Astrocyte (in vitro differentiated cells and primary cell): ENCODE data around the gene ITPR2. TPM values are rescaled to one million over a fixed set of nuclear protein-coding genes. Genes with fewer than 3 reads are reported as not detected.

Experiments used
- DNase-seq: peaks from one replicate; pipeline ENCODE4 v3.0.0-alpha.2; 2010; ENCODE audit warnings: low read depth
- FAIRE-seq: peaks from 2 replicates; lab custom pipeline; 2011; peaks lifted over from hg19 to GRCh38; lab: Jason Lieb, UNC
- H2AFZ ChIP-seq: 2 replicates; pipeline ENCODE4 v1.6.0; 2012; ENCODE audit warnings: low read depth, low read length, inconsistent platforms
- H3K27ac ChIP-seq: 2 replicates; pipeline ENCODE4 v1.5.1; 2011; ENCODE audit warnings: low read depth, low read length, inconsistent platforms
- H3K27me3 ChIP-seq: 2 replicates; pipeline ENCODE4 v1.6.0; 2011; ENCODE audit warnings: low read length, inconsistent platforms; ENCODE audit not compliant: insufficient read depth
- H3K36me3 ChIP-seq: 2 replicates; pipeline ENCODE4 v1.5.1; 2011; ENCODE audit warnings: low read length, inconsistent platforms; ENCODE audit not compliant: insufficient read depth
- H3K4me1 ChIP-seq: 2 replicates; pipeline ENCODE4 v1.5.1; 2011; ENCODE audit warnings: low read length, inconsistent platforms; ENCODE audit not compliant: insufficient read depth
- H3K4me2 ChIP-seq: 2 replicates; pipeline ENCODE4 v1.6.0; 2012; ENCODE audit warnings: low read length, inconsistent platforms
- H3K4me3 ChIP-seq: 2 replicates; pipeline ENCODE4 v1.5.1; 2011; ENCODE audit warnings: low read depth, mild to moderate bottlenecking, low read length, inconsistent platforms; ENCODE audit not compliant: insufficient read depth
- H3K79me2 ChIP-seq: 2 replicates; pipeline ENCODE4 v1.6.0; 2012; ENCODE audit warnings: mild to moderate bottlenecking, low read length, inconsistent platforms; ENCODE audit not compliant: insufficient read depth
- H3K9ac ChIP-seq: 2 replicates; pipeline ENCODE4 v1.6.0; 2012; ENCODE audit warnings: mild to moderate bottlenecking, low read length, inconsistent platforms
- H3K9me3 ChIP-seq: 2 replicates; pipeline ENCODE4 v1.5.1; 2012; ENCODE audit warnings: low read depth, mild to moderate bottlenecking, low read length, inconsistent platforms; ENCODE audit not compliant: insufficient read depth
- H4K20me1 ChIP-seq: 2 replicates; pipeline ENCODE4 v1.6.0; 2012; ENCODE audit warnings: low read length, inconsistent platforms; ENCODE audit not compliant: insufficient read depth
- H3K27ac Mint-ChIP-seq: one replicate; pipeline ENCODE4 v1.8.0; 2021; ENCODE audit warnings: mild to moderate bottlenecking, mixed read lengths; ENCODE audit not compliant: unreplicated experiment
- H3K27me3 Mint-ChIP-seq: one replicate; pipeline ENCODE4 v1.8.0; 2021; ENCODE audit warnings: low read depth, mixed read lengths; ENCODE audit not compliant: unreplicated experiment
- H3K36me3 Mint-ChIP-seq: one replicate; pipeline ENCODE4 v1.8.0; 2021; ENCODE audit warnings: low read depth, mixed read lengths; ENCODE audit not compliant: unreplicated experiment
- H3K4me1 Mint-ChIP-seq: one replicate; pipeline ENCODE4 v1.8.0; 2021; ENCODE audit warnings: low read depth, mixed read lengths; ENCODE audit not compliant: unreplicated experiment
- H3K4me3 Mint-ChIP-seq: one replicate; pipeline ENCODE4 v1.8.0; 2021; ENCODE audit warnings: mild to moderate bottlenecking, moderate library complexity, mixed read lengths; ENCODE audit not compliant: unreplicated experiment
- H3K9me3 Mint-ChIP-seq: one replicate; pipeline ENCODE4 v1.8.0; 2021; ENCODE audit warnings: mild to moderate bottlenecking, mixed read lengths; ENCODE audit not compliant: unreplicated experiment
- CTCF ChIP-seq: IDR thresholded peaks from 2 replicates; pipeline ENCODE4 v1.5.1; 2011; ENCODE audit warnings: low read depth, mild to moderate bottlenecking, inconsistent platforms, low read length, moderate library complexity; ENCODE audit not compliant: insufficient read depth
- EZH2 ChIP-seq: IDR thresholded peaks from 2 replicates; pipeline ENCODE4 v1.6.1; 2012; ENCODE audit warnings: mild to moderate bottlenecking, low read length, inconsistent platforms; ENCODE audit not compliant: insufficient read depth
- total RNA-seq: library from RNA; stranded (reverse); gene quantifications from 2 replicates; pipeline ENCODE4 v1.2.1, GENCODE V29; 2021

ITPR2 gene
- total RNA-seq, 1 donor from 2014 or later: 24.4 TPM

GRCh38 chr12:26429070-26429691 lies 403.8 kb downstream of the ITPR2 start:
- H3K4me2 ChIP-seq: no peak overlapping the region
- TF ChIP-seq EZH2: no peak
- TF ChIP-seq CTCF: no peak
- Mint-ChIP-seq H3K4me3 (no peak overlapping the region), H3K36me3 (no peaks in the 10 kb centered on the region), H3K27me3 (no peaks in the 10 kb centered on the region), H3K4me1 (no peaks in the 10 kb centered on the region), H3K27ac (no peak overlapping the region), H3K9me3 (no peaks in the 10 kb centered on the region)
- no peak for FAIRE-seq
- H3K36me3 ChIP-seq: no peaks in the 10 kb centered on the region
- no peak overlapping the region for H3K27ac ChIP-seq
- no peak for DNase-seq
- no peaks in the 10 kb centered on the region for H4K20me1 ChIP-seq
- H3K79me2 ChIP-seq: no peaks in the 10 kb centered on the region
- H3K4me1 ChIP-seq: peaks cover 3% of the 10 kb centered on the region
- no peak overlapping the region for H3K4me3 ChIP-seq
- no peak overlapping the region for H2AFZ ChIP-seq
- no peaks in the 10 kb centered on the region for H3K9me3 ChIP-seq
- no peak overlapping the region for H3K9ac ChIP-seq
- no peaks in the 10 kb centered on the region for H3K27me3 ChIP-seq

GRCh38 chr12:26428420-26428819 lies 404.6 kb downstream of the ITPR2 start:
- Histone ChIP-seq H2AFZ (no peak overlapping the region), H3K4me2 (no peak overlapping the region), H3K36me3 (no peaks in the 10 kb centered on the region), H4K20me1 (no peaks in the 10 kb centered on the region), H3K9me3 (no peaks in the 10 kb centered on the region), H3K4me1 (peaks cover 3% of the 10 kb centered on the region), H3K79me2 (no peaks in the 10 kb centered on the region), H3K4me3 (no peak overlapping the region), H3K9ac (no peak overlapping the region), H3K27me3 (no peaks in the 10 kb centered on the region), H3K27ac (no peak overlapping the region)
- Mint-ChIP-seq H3K4me1 (no peaks in the 10 kb centered on the region), H3K4me3 (no peak overlapping the region), H3K27ac (no peak overlapping the region), H3K9me3 (no peaks in the 10 kb centered on the region), H3K27me3 (no peaks in the 10 kb centered on the region), H3K36me3 (no peaks in the 10 kb centered on the region)
- no peak for TF ChIP-seq EZH2
- TF ChIP-seq CTCF: no peak
- FAIRE-seq: no peak
- DNase-seq: peak; percentile 8

GRCh38 chr12:26426652-26427051 lies 406.3 kb downstream of the ITPR2 start:
- Histone ChIP-seq H2AFZ (no peak overlapping the region), H3K9me3 (no peaks in the 10 kb centered on the region), H3K4me2 (no peak overlapping the region), H3K4me1 (peaks cover 3% of the 10 kb centered on the region), H3K36me3 (no peaks in the 10 kb centered on the region), H3K27ac (no peak overlapping the region), H3K27me3 (no peaks in the 10 kb centered on the region), H3K4me3 (no peak overlapping the region), H3K9ac (no peak overlapping the region), H3K79me2 (no peaks in the 10 kb centered on the region), H4K20me1 (no peaks in the 10 kb centered on the region)
- H3K27ac Mint-ChIP-seq: no peak overlapping the region
- H3K4me1 Mint-ChIP-seq: no peaks in the 10 kb centered on the region
- no peak for TF ChIP-seq CTCF
- no peak for TF ChIP-seq EZH2
- H3K27me3 Mint-ChIP-seq: no peaks in the 10 kb centered on the region
- no peak for DNase-seq
- no peak for FAIRE-seq
- H3K36me3 Mint-ChIP-seq: no peaks in the 10 kb centered on the region
- H3K4me3 Mint-ChIP-seq: no peak overlapping the region
- H3K9me3 Mint-ChIP-seq: no peaks in the 10 kb centered on the region
